Smooth muscle cell of the brain vasculature (primary cell): ENCODE results near the gene COG3.
"Not testable (repeated sequence)": the region's sequence is repeated elsewhere in the genome, so short reads cannot be mapped to it uniquely, and the experiment has no call there.

Source experiments
- DNase-seq: peaks from one replicate; pipeline ENCODE4 v3.0.0-alpha.2; 2012; ENCODE audit warnings: low read depth, low spot score

Gene COG3, protein sequence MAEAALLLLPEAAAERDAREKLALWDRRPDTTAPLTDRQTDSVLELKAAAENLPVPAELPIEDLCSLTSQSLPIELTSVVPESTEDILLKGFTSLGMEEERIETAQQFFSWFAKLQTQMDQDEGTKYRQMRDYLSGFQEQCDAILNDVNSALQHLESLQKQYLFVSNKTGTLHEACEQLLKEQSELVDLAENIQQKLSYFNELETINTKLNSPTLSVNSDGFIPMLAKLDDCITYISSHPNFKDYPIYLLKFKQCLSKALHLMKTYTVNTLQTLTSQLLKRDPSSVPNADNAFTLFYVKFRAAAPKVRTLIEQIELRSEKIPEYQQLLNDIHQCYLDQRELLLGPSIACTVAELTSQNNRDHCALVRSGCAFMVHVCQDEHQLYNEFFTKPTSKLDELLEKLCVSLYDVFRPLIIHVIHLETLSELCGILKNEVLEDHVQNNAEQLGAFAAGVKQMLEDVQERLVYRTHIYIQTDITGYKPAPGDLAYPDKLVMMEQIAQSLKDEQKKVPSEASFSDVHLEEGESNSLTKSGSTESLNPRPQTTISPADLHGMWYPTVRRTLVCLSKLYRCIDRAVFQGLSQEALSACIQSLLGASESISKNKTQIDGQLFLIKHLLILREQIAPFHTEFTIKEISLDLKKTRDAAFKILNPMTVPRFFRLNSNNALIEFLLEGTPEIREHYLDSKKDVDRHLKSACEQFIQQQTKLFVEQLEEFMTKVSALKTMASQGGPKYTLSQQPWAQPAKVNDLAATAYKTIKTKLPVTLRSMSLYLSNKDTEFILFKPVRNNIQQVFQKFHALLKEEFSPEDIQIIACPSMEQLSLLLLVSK

DNA sequence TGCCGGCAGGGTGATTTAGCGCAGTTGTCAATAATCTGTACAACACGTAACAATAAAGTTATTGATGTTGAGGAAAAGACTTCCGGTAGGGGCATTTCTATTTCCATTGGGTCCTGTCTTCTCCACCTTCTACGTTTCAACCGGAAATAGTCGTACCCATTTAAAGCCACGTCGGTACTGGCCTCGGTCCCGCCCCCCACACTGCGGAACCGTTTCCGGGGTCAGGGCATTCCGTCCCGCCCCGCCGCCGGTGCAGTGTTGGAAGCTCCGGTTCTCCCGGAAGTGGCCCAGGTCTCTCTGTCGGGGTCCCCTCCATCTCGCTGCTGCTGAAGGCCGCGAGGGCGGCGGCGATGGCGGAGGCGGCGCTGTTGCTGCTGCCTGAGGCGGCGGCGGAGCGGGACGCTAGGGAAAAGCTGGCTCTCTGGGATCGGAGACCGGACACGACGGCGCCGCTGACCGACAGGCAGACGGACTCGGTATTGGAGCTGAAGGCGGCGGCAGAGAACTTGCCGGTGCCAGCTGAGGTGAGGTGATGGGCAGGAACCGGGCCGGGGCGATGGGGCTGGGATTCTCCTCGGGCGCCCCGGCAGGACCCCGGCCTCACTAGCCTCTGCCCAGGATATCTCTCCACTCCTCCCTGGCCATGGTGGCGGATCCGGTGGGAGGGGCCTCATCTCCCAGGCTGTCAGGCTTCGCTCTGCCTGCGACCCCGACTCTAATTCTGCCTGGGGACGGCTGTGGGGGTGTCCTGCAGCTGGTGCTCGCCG lies at the start of gene COG3:
Gene COG3 (plus strand): TSS at position 253 of the 767 bp plus-strand sequence. CDS start 98 bp downstream, at position 351.
- DNase-seq: peak; percentile 91

DNA sequence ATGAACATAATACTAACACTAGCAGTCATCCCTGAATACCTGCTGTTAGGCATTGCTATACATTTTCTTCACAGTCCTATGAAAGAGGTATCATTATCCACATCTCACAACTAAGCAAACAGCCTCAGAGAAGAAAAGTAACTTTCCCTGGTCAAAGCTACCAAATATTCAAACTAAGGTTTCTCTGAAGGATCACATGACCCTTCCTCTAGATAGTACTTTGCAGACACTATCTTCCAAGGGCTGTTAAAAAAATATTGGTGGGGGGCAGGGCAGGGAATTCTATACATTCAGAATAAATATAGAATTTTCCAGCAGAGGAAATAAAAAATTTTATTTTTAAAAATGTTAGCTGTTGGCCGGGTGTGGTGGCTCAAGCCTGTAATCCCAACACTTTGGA lies 49.6 kb upstream of the COG3 start:
- no peak for DNase-seq

DNA sequence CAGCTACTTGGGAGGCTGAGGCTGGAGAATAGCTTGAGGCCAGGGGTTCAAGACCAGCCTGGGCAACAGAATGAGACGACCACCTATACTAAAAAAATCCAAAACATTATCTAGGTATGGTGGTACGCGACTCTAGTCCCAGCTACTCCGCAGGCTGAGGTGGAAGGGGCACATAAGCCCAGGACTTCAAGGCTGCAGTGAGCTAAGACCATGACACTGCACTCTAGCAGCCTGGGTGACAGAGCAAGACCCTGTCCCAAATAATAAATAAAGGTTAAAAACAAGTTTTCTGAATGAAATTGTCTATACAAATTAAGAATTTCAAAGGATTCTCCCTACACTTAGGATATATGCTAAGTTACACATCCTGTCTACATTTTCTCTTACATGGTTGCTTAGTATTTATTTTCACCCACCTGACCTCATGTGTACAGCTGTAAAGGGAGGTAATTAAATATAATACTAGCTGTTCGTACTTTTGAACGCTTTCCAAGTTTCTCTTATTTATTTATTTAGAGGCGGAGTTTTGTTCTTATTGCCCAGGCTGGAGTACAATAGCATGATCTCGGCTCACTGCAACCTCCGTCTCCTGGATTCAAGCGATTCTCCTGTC lies 48.1 kb upstream of the COG3 start:
- DNase-seq: no peak

DNA sequence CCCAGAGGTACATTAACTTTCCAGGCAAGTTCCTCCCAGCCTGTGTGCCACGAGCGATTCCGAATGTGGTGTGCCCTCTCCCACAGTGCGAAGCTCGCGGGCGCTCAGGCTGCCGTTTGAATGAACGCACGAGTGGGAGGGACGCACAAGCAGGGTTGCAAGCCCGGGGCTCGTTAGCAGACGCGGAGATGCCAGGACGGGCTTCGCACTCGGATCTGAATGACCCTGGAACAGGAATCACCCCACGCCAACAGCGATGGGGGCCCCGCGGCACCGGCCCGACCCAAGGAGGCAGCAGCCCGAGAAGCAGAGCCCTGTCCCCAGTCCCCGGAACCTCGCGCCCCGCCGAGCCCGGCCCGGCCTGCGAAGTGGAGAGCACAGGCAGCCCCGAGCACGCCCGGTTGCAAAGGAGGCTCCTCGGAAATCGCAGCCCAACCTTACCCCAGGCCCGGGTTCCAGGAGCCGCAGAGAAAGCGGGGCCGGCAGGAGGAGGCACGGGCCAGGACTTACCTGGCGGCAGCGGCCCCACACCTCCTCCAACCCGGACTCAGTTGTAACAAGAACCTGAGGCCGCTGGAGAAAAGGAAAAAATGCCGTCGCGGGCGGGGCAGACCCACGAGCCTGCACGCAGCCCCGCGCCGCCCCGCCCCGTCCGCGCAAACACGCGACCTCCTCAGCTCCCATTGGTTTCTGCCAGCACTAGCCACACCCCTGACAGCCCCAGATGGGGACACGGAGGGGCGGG lies 46.8 kb upstream of the COG3 start, which contains the start of gene SLC25A30:
Gene SLC25A30 (minus strand): TSS at position 584 of the 745 bp plus-strand sequence. CDS start 6,948 bp downstream, outside the sequence.
- peak; percentile 62 for DNase-seq

DNA sequence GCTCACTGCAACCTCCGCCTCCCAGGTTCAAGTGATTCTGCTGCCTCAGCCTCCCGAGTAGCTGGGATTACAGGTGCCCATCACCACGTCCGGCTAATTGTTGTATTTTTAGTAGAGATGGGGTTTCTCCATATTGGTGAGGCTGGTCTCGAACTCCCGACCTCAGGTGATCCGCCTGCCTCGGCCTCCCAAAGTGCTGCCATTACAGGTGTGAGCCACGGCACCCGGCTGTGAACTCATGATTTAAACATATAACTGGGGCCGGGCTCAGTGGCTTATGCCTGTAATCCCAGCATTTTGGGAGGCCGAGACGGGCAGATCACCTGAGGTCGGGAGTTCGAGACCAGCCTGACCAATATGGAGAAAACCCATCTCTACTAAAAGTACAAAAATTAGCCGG lies 45.4 kb upstream of the COG3 start:
- DNase-seq: not testable (repeated sequence)

DNA sequence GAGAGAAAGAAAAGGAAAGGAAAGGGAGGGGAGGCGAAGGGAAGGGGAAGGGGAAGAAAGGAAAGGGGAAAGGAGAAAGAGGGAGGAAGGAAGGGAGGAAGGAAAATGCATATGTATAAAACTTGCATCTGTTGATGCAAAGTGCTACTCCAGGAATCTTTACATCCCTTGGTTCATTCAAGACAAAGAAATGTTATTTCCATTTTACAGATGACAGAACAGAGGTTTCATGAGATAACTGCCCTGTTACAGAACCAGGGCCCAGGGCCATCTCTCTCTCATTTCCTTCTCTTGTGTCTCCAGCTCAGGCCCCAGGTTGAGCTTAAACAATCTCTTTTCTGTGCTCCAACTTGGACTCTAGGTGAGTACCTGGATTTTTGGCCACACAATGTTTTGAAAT lies 44.8 kb upstream of the COG3 start:
- DNase-seq: no peak

DNA sequence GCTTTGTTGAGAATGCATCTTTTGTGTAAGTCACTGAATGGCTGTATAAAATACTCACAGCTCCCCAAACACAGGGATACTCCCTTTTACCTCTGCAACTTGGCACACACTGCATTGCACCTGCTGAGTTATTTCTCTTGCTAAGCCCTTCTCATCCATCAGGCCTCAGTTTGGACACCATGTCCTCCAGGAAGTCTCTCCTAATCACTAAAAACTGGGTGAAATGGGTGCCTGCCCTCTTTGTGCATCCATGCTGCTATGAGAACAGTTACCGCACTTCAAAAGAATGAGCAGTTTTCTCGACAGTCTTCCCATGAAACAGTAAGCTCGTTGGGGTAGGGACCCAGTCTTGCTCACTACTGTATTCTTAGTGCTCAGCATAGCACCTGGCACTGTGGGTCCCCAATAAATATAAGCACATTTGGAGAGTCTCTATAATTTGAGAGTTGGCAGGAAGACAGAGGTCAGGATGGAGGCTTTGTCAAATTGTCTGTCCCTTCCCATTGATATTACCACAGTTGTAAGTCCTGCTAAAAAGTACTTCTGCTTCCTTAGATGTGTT lies 41.9 kb upstream of the COG3 start:
- no peak for DNase-seq

DNA sequence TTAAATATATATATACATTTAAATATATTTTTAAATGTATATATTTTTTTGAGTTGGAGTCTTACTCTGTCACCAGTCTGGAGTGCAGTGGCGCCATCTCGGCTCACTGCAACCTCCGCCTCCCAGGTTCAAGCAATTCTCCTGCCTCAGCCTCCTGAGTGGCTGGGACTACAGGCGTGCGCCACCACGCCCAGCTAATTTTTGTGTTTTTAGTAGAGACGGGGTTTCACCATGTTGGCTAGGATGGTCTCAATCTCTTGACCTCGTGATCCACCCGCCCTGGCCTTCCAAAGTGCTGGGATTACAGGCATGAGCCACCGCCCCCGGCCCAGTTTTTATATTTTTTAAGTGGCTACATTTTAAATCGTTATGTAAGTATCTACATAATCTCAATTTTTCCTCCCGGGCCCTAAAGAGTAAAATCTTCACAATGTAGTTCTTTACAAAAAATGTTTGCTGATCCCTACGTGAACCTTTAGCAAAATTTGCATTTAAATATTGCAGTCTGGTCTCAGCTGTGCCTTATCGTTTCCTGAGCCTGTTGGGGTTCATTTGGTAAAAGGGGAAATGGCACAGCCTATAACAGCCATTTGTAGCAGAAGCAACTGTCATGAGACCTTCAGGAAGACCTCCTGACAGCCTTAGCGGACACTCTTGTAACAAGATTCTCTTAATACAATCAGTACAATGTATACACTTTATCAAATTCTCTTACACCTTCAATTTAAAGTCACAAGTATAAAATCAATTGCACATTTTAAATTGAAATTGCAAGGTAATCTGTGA lies 38.5 kb upstream of the COG3 start:
- DNase-seq: not testable (repeated sequence)

DNA sequence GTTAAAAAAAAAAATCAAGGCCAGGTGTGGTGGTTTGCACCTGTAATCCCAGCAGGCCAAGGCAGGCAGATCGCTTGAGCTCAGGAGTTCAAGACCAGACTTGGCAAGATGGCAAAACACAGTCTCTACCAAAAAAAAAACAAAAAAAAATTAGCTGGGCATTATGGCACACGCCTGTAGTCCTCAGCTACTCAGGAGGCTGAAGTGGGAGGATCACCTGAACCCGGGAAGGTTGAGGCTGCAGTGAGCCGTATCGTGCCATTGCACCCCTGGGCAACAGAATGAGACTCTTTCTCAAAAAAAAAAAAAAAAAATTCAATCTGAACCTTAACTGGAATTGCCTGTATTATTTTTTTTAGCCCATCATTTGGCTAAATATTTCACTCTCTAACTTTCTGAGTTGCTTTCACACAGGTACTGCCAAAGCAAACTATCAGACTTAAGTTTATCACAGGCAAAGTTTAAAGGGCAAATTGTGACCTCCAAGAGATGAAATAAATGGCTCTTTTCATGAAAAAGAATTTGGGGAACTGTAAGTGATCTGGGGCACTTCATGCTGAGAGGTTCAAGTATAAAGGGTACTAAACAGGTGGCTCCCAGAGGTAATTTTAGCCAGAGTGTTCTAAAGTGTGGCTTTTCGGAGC lies 31.9 kb upstream of the COG3 start:
- no peak for DNase-seq

DNA sequence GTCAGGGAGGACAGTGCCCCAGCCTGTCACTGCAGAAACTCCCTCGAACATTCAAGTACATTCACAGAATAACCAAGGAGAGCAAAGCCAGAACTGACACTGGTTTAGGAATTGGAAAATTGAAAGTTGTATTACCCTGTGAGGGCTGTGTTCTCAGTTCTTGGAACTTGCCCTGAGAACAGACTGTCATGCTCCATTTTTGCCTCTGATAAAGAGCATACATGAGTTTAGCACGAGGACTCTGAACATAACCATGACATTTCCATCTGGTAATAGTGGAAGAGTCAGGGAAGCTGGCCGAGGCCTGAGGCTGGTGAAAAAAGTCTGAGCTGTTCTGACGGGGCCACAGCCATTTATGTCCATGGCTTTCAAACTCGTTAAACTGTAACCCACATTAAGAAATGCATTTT lies 31.4 kb upstream of the COG3 start:
- no peak for DNase-seq

DNA sequence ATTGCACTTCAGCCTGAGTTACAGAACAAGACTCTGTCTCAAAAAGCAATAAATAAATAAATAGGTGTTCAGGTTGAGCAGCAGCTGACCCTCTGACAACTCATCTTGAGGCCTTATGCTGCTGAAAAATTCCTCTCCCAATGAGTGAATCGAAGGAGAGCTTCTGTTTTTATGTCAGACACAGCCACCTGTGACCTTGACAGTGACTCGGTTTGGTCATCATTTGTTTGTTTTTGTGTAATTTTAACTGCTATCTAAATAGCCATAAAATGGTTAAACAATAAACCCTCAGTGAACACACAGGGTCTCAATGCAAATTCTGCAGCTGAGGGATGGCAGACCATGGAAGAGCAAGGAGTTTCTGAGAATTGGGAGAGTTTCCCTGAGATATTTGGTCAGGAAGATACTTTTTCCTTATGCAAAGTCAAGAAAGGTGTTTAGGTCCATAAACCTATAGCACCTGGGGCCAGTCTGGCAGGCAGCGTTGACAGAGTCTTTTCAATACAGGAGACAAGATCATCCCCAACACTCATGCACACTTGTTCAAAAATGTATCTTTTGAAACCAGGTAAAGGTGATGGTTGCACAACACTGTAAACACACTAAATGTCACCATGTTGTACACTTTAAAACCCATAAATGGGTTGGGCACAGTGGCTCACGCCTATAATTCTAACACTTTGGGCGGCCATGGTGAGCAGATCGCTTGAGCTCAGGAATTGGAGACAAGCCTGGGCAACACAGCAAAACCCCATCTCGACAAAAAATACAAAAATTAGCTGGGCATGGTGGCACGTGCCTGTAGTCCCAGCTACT lies 30.0 kb upstream of the COG3 start:
- DNase-seq: no peak

DNA sequence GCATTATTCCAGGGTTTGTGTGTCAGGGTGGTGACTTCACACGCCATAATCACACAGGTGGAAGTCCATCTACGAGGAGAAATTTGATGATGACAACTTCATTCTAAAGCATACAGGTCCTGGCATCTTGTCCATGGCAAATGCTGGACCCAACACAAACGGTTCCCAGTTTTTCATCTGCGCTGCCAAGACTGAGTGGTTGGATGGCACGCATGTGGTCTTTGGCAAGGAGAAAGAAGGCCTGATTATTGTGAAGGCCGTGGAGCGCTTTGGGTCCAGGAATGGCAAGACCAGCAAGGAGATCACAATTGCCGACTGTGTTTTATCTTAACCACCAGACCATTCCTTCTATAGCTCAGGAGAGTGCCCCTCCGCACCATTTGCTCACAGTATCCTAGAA lies 28.4 kb upstream of the COG3 start:
- no peak for DNase-seq

DNA sequence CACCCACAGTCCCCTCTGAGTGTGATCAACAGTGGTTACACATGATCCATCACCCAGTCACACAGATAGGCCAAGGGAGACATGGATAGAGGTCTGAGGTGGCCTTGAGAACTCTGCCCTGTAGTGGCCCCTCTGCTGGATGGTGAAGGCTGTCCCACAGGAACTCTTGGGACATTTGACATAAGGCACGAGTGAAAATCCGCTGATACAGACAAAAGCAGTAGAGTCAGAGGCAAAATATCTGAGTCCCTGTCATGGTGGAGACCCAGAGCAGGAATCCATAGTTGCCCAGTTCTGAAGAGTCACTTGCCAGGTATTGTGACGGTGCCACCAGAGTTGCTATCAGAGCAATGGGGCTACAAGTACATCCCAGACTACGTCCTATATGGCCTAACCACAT lies 27.8 kb upstream of the COG3 start:
- no peak for DNase-seq

DNA sequence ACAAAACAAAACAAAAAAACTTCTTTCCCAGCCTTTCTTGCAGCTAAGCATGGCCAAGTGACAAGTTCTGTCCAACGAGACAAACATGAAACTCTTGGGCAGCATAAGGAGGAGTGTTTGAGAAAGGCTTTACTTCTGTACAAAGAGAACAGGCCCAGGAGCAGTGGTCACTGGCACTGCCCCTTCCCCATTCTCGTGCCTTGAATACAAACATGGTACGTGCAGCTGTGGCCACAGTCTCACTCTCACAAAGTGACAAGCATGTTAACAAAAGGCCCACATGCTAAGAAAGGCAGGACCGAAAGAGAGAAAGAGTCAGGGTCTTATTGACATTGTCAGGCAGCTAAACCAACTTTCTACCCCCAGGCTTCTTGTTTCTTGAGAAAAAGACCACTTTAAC lies 26.8 kb upstream of the COG3 start:
- DNase-seq: no peak

DNA sequence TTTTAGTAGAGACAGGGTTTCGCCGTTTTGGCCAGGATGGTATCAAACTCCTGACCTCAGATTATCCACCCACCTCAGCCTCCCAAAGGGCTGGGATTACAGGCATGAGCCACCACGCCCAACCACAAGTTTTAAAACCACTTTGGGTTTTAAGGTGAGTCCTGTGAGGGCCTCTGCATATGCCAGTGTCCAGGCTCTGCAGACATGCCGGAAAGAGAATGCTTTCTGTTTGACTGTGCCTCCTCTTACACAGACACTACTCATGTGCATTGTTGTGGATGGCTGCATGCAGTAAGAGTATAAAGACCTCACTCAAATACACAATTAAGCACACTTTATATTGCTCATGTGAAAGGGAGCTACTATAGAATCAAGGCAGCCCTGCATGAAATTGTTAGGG lies 25.7 kb upstream of the COG3 start:
- DNase-seq: no peak

DNA sequence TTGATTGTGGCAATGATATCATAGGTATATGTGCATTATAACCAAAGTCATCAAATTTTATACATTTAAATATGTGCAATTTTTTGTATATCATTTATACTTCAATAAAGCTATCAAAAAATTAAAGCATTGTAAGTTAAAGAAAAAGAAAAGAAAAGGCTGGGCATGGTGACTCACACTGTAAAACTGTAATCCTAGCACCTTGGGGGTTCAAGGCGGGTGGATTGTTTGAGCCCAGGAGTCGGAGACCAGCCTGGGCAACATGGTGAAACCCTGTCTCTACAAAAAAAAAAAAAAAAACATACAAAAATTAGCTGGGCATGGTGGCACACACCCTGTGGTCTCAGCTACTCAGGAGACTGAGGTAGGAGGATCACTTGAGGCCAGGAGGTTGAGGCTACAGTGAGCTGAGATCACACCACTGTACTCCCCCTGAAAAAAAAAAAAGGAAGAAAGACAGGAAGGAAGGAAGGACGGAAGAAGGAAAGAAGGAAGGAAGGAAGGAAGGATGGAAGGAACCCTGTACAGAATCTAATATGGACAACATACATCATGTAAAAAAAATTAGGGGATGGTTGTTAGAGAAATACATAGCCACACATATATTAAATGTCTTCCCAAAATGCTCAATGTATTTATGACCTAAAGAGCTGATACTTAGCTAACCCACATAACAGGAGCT lies 24.8 kb upstream of the COG3 start:
- DNase-seq: no peak

DNA sequence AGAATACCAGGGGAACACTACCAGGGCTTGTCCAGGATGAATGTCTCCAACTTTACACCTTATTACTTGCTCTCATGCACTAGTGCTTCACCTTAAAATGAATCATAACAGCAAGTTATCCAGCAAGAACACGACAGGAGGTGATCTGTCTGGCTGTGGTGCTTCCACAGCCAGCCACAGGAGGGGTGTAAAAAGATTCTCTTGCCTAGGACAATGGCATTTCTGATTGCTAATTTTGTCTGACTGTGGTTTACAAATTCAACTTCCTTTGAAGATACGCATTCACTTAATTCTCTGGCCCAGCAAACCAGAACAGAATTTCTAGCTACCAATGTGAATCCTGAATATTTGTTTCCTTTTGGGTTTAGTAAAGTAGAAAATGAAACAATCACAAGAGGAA lies 23.1 kb upstream of the COG3 start:
- no peak for DNase-seq

DNA sequence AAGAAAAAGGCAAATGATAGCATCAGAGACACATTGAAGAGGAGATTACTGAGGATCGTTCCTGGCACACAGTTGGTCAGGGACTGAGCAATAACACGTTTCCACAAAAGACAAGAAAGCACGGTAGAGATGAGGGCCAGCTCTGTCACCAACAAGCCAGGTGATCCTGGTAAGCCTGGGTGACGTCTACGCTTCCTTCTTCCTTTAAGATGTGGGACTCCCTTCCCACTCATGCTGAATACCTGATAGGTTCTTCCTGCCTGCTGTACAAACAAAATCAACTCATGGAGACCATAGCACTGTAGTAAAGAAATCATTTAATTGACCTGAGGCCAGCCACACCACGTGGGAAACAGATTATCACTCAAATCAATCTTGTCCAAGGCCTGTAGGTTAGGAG lies 19.7 kb upstream of the COG3 start:
- DNase-seq: no peak
